AG10803 (cell line): ENCODE data around the gene HOXB2.
A peak's percentile ranks its signal among the peaks of the same experiment; 100 is the strongest.

Source experiments
- DNase-seq: peaks from one replicate; pipeline ENCODE4 v3.0.0; 2010; ENCODE audit warnings: low read depth
- H3K4me3 ChIP-seq: 2 replicates; pipeline ENCODE4 v1.5.1; 2011; ENCODE audit warnings: mild to moderate bottlenecking, low read length, control low read depth
- CTCF ChIP-seq: conservative IDR thresholded peaks from 2 replicates; pipeline ENCODE4 v1.5.1; 2011; ENCODE audit warnings: mild to moderate bottlenecking, low read length, control low read depth, inconsistent platforms

HOXB2 gene

GRCh38 chr17:48506246-48506645 is 38.7 kb downstream of the HOXB2 start:
- TF ChIP-seq CTCF = peak; percentile 35
- DNase-seq = no peak
- H3K4me3 ChIP-seq = no peak overlapping the region

GRCh38 chr17:48505788-48506187 is 39.1 kb downstream of the HOXB2 start:
- no peak overlapping the region for H3K4me3 ChIP-seq
- peak; percentile 94 for DNase-seq
- TF ChIP-seq CTCF = no peak

GRCh38 chr17:48504953-48505352 is 40.0 kb downstream of the HOXB2 start:
- H3K4me3 ChIP-seq = no peak overlapping the region
- TF ChIP-seq CTCF = no peak
- DNase-seq = no peak

- TF ChIP-seq CTCF = no peak
- H3K4me3 ChIP-seq = no peak overlapping the region
- DNase-seq = no peak
Measured at GRCh38 chr17:48503747-48504146, 41.2 kb downstream of the HOXB2 start.

- no peak overlapping the region for H3K4me3 ChIP-seq
- DNase-seq = no peak
- no peak for TF ChIP-seq CTCF
Measured at GRCh38 chr17:48502901-48503300, 42.0 kb downstream of the HOXB2 start.

- no peak for TF ChIP-seq CTCF
- H3K4me3 ChIP-seq = no peak overlapping the region
- DNase-seq = no peak
Measured at GRCh38 chr17:48502312-48502711, 42.6 kb downstream of the HOXB2 start.

GRCh38 chr17:48500435-48501426 is 44.2 kb downstream of the HOXB2 start:
- no peak overlapping the region for H3K4me3 ChIP-seq
- no peak for DNase-seq
- peak; percentile 20; the same call in 1 of the 2 replicates for TF ChIP-seq CTCF
